Cardiac muscle cell (in vitro differentiated cells and primary cell): ENCODE results near the gene IFRD2. TPM values are rescaled to one million over a fixed set of nuclear protein-coding genes. Genes with fewer than 3 reads are reported as not detected.
A peak's percentile ranks its signal among the peaks of the same experiment; 100 is the strongest.

Source experiments
- DNase-seq, 2 donors: peaks; one replicate each; pipeline versions ENCODE4 v3.0.0 to v3.0.0-alpha.2; 2010 to 2017; ENCODE audit warnings: low read depth in 1 of 2, low spot score in 1 of 2
- H3K27ac ChIP-seq: fragments of 200-600 bp; sonication (generic); 2 replicates; pipeline ENCODE4 v1.5.1; 2016
- H3K27me3 ChIP-seq: fragments of 200-600 bp; sonication (generic); 2 replicates; pipeline ENCODE4 v1.6.0; 2016; ENCODE audit warnings: control low read depth
- H3K36me3 ChIP-seq: fragments of 200-600 bp; sonication (generic); 2 replicates; pipeline ENCODE4 v1.5.1; 2016; ENCODE audit warnings: control low read depth
- H3K4me1 ChIP-seq: fragments of 200-600 bp; sonication (generic); 2 replicates; pipeline ENCODE4 v1.8.1; 2017; ENCODE audit warnings: low read depth, mild to moderate bottlenecking, mixed run types
- H3K4me3 ChIP-seq: fragments of 200-600 bp; sonication (generic); 2 replicates; pipeline ENCODE4 v1.5.1; 2016; ENCODE audit warnings: mild to moderate bottlenecking
- H3K9me3 ChIP-seq: fragments of 200-600 bp; sonication (generic); 2 replicates; pipeline ENCODE4 v1.5.1; 2017; ENCODE audit warnings: low read depth, mild to moderate bottlenecking, control low read depth
- polyA plus RNA-seq: library from polyadenylated mRNA; unstranded; fragments of >200 nt; fragmentation: Nextera tagmentation; extraction: Ambion mirVana; gene quantifications from 2 replicates; pipeline ENCODE4 v1.2.1, GENCODE V29; 2016
- total RNA-seq: library from RNA; depleted of rRNA; stranded (reverse); fragments of >200 nt; gene quantifications from 2 replicates; pipeline ENCODE4 v1.2.3, GENCODE V29; 2016
- TF ChIP-seq, protein P1 (sequence below): IDR thresholded peaks from 2 replicates; pipeline ENCODE4 v1.5.1; 2012; ENCODE audit warnings: low read depth, mild to moderate bottlenecking, low read length

IFRD2 gene
- total and polyA plus RNA-seq, 2 experiments from 2014 or later = 61.0 to 110 TPM

DNA sequence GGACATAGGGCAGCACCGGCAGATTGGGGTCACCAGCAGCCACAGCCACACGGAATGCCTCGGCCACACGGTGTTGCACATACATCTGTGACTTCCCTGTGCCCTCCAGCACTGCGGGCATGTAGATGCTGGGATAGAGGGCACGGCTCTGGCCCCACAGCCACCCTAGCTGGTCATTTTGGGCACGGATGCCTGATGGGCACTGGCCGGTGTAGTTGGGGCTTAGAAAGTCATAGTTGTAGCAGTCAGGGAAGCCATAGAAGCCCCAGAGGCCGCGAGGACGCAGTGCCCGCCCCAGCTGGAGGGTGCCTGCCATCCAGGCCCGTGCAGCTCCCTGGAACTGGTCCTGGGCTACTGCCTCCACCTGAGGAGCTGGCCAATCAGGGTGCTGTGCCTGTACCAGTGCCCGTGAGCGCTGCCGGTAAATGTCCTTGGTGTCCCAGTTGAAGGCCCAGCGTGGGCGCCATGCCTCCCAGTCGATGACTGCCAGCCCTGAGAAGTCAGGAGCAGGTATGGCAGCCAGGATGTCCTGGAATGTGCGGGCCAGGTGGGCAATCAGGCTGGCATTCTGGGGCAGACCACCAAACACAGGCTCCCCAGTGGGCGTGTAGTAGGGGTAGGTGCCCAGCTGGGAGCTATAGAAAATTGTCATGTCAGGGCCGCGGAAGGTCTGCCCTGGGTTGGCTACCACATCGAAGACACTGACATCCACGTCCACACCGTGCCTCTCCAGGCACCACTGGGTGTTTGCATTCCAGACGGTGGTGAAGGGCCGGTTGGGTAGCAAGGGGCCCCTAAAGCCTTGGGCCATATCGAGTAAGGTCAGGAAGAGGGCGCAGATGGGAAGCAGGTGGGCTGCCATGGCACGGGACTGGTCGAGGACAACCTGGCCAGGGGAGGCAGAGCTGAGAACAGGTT is 10.1 kb upstream of the IFRD2 start:
- H3K36me3 ChIP-seq = no peaks in the 10 kb centered on the region
- TF ChIP-seq, protein P1, sequence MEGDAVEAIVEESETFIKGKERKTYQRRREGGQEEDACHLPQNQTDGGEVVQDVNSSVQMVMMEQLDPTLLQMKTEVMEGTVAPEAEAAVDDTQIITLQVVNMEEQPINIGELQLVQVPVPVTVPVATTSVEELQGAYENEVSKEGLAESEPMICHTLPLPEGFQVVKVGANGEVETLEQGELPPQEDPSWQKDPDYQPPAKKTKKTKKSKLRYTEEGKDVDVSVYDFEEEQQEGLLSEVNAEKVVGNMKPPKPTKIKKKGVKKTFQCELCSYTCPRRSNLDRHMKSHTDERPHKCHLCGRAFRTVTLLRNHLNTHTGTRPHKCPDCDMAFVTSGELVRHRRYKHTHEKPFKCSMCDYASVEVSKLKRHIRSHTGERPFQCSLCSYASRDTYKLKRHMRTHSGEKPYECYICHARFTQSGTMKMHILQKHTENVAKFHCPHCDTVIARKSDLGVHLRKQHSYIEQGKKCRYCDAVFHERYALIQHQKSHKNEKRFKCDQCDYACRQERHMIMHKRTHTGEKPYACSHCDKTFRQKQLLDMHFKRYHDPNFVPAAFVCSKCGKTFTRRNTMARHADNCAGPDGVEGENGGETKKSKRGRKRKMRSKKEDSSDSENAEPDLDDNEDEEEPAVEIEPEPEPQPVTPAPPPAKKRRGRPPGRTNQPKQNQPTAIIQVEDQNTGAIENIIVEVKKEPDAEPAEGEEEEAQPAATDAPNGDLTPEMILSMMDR = no peak
- no peaks in the 10 kb centered on the region for H3K9me3 ChIP-seq
- no peak overlapping the region for H3K4me3 ChIP-seq
- DNase-seq = no peak
- H3K27ac ChIP-seq = peak overlapping the region; percentile 76
- no peaks in the 10 kb centered on the region for H3K27me3 ChIP-seq
- H3K4me1 ChIP-seq = peaks cover 15% of the 10 kb centered on the region

DNA sequence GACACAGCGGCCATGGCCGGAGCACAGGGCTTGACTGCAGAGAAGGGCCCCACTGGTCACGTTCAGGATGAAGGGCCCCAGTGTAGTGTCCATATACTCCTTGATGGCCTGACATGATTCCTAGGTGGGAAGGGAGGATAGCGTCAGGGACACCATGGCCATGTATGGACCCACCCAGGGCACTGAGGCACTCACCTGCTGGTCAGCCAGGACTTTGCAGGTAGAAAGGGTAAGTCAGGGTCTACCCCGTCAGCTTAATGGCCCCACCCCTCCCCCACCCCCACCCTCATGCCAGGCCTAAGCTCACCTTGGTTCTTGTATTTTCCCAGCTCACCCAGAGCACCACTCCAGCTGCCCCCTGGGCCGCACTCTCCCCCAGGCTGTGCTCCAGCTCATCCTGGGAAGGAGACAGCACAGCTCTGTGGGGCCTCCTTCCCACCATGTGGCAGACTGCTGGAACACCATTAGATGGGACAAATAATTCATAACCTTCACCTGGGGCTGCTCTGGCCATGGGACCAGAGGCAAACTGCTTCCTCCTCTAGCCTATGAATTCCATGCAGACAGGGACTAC is 8.5 kb upstream of the IFRD2 start:
- Histone ChIP-seq H3K4me1 (peaks cover 15% of the 10 kb centered on the region), H3K4me3 (no peak overlapping the region), H3K9me3 (no peaks in the 10 kb centered on the region)

DNA sequence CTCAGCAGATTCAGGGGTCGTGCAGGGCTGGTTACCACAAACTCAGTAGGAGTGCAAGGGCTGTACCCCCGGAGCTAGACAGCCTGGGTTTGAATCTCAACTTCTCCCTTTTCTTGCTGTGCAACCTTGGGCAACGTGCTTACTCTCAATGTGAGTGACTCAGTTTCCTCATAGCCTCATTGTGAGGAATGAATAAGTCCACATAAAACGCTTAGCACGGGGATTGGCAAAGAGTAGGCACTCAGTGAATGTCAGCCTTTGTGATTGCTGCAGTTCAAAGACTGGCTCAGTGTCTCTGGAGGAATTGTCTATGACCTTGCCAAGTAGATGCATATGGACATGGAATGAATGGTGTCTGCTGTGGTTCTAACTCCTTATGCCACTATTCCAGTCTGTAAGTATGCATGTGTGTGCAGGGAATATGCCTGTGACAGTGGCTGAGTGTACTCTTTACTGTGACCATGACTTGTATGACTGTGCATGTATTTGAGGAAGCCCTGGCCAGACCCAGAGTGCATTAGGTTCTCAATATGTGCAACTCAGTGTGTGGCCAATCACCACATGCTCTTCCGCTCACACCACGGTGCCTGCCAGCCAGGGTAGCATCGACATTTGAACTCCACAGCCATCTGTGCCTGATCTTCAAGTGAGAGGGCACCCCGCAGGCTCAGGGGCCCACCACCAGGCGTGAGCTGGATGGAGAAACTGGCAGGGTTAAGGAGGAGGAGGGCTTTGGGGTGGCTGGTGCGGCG is 7.9 kb upstream of the IFRD2 start:
- Histone ChIP-seq H3K36me3 (no peaks in the 10 kb centered on the region), H3K4me3 (peak overlapping the region; percentile 29), H3K9me3 (no peaks in the 10 kb centered on the region), H3K27me3 (no peaks in the 10 kb centered on the region), H3K27ac (peak overlapping the region; percentile 70), H3K4me1 (peaks cover 15% of the 10 kb centered on the region)
- DNase-seq = peak in 1 of 2 donors; percentile 40
- TF ChIP-seq, protein P1 = no peak

More for the DNA sequence above, 8.5 kb upstream of the IFRD2 start:
- H3K36me3 ChIP-seq = no peaks in the 10 kb centered on the region
- H3K27ac ChIP-seq = no peak overlapping the region
- no peak for DNase-seq
- H3K27me3 ChIP-seq = no peaks in the 10 kb centered on the region
- TF ChIP-seq, protein P1 = no peak

DNA sequence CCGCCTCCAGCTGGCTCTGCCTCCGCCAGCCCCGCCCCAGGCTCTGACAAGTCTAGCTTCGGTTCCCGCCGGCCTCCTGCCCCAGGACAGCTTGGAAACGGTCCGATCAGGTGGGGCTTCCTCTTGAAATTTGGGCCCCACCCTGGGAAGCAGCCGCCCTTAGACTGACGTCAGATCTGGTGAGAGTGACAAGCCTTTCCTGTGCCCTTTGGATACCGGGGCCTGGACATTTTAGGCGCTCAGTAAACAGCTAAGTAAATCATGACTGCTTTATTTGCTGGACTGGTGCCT is 7.4 kb upstream of the IFRD2 start:
- Histone ChIP-seq H3K27me3 (no peaks in the 10 kb centered on the region), H3K27ac (peak overlapping the region; percentile 70), H3K4me1 (peaks cover 15% of the 10 kb centered on the region), H3K9me3 (no peaks in the 10 kb centered on the region), H3K36me3 (no peaks in the 10 kb centered on the region), H3K4me3 (peak overlapping the region; percentile 29)
- no peak for DNase-seq
- TF ChIP-seq, protein P1 = no peak

DNA sequence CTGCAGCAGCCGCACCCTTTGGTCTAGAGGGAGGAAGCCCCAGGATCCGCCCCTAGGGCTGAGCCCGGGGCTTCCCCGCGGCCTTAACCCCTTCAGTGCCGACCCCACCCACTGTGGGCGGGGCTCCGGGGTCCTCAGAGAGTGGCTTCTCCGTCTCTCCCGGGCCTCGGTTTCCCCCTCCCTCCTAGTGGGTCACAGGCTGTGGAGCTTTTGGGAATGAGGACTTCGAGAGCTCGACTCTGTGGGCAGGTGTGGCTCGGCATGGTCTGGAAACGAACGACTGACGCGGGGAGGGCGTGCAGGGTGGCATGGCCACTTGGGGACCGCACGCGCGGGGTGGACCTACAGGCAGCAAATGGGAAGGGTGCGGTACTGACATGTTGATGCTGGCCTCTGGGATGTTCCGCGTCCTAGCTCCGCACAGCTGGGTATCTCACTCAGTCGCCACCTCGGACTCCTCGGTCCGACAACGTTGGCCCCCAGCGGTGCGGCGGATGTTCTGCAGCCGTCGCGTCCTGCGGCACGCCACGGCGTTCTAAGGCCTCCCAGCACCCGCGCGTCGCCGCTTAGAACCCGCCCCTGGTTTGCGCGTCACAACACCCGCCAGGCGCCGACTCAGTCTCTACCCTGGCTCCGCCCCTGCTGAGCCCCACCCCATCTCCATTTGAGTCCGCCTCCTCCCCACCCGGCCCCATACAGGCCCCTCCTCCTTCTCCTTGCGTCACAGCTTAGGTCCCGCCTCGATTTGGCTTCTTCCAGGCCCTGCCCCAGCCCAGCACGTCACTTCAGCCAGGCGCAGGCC is 6.8 kb upstream of the IFRD2 start, which contains the start of the genes HYAL3 and NAA80:
HYAL3 (minus strand) TSS at position 570 of the 802 bp plus-strand sequence. CDS start 3,803 bp downstream, outside the sequence.
NAA80 (minus strand) TSS at position 570 of the 802 bp plus-strand sequence. CDS start 1,942 bp downstream, outside the sequence.
- Histone ChIP-seq H3K9me3 (no peaks in the 10 kb centered on the region), H3K27ac (peak within 1 kb of the TSS; percentile 70), H3K27me3 (no peaks in the 10 kb centered on the region), H3K36me3 (no peaks in the 10 kb centered on the region), H3K4me3 (peak within 1 kb of the TSS; percentile 54), H3K4me1 (peaks cover 15% of the 10 kb centered on the region)
- peak; percentile 99 to 100 for DNase-seq
- TF ChIP-seq, protein P1 = peak; percentile 21
